HepG2 (cell line): ENCODE data around the gene KLK10. TPM values are rescaled to one million over a fixed set of nuclear protein-coding genes. Genes with fewer than 3 reads are reported as not detected.

Source experiments
- ATF5 ChIP-seq: sonication (generic); formaldehyde crosslinking; IDR thresholded peaks from 2 replicates; pipeline ENCODE4 v1.4.0; 2020; ENCODE audit warnings: mild to moderate bottlenecking, low read depth, missing genetic modification reagents
- ATF7-NPFF ChIP-seq: sonication (generic); formaldehyde crosslinking; IDR thresholded peaks from 2 replicates; pipeline ENCODE4 v1.8.1; 2023; ENCODE audit warnings: mild to moderate bottlenecking, low read depth, missing genetic modification reagents, moderate library complexity
- BATF2 ChIP-seq: sonication (generic); formaldehyde crosslinking; IDR thresholded peaks from 2 replicates; pipeline ENCODE4 v1.8.0; 2022; ENCODE audit warnings: mild to moderate bottlenecking, missing genetic modification reagents, moderate library complexity
- IKZF4 ChIP-seq: sonication (generic); formaldehyde crosslinking; IDR thresholded peaks from 2 replicates; pipeline ENCODE4 v1.5.1; 2020; ENCODE audit warnings: borderline replicate concordance, mild to moderate bottlenecking, low read depth, missing genetic modification reagents; ENCODE audit errors: not compliant biosample characterization
- REL ChIP-seq: sonication (generic); formaldehyde crosslinking; conservative IDR thresholded peaks from 2 replicates; pipeline ENCODE4 v1.8.0; 2022; ENCODE audit warnings: mild to moderate bottlenecking, missing genetic modification reagents, moderate library complexity
- TSC22D2 ChIP-seq: sonication (generic); formaldehyde crosslinking; IDR thresholded peaks from 2 replicates; pipeline ENCODE4 v1.5.1; 2020; ENCODE audit warnings: missing genetic modification reagents, mild to moderate bottlenecking, borderline replicate concordance
- ZBTB10 ChIP-seq: sonication (generic); formaldehyde crosslinking; IDR thresholded peaks from 2 replicates; pipeline ENCODE4 v1.4.0; 2020; ENCODE audit warnings: missing genetic modification reagents, borderline replicate concordance
- ZNF142 ChIP-seq: sonication (generic); formaldehyde crosslinking; IDR thresholded peaks from 2 replicates; pipeline ENCODE4 v1.4.0; 2020; ENCODE audit warnings: missing genetic modification reagents
- polyA plus RNA-seq, 8 experiments: library from polyadenylated mRNA; depleted of rRNA in 3 of 8; stranded (reverse) in 7 of 8; unstranded in 1 of 8; fragments of >200 nt; fragmentation: Illumina TruSeq in 4 of 8; extraction: Trizol in 4 of 8; gene quantifications; 2 replicates each; pipeline versions ENCODE4 v1.2.1 to v1.2.3, GENCODE V29; 2011 to 2016; ENCODE audit warnings: low read depth in 4 of 8, missing spikeins in 1 of 8, mixed read lengths in 1 of 8; ENCODE audit not compliant: insufficient read depth in 1 of 8
- total RNA-seq, 5 experiments: library from RNA; depleted of rRNA; stranded (reverse); fragments of >200 nt; fragmentation: Illumina TruSeq; extraction: Trizol; gene quantifications; 2 replicates each; pipeline ENCODE4 v1.2.3, GENCODE V29; 2016; ENCODE audit warnings: low read depth in 1 of 5

The KLK10 gene
- total and polyA plus RNA-seq, 2 of the 13 experiments (the other 11 are each of a cell fraction or from before 2014, with no cell fraction given), result not detected

GRCh38 chr19:50974702-50975556 lies 44.6 kb downstream of the KLK10 start (continued):
- TF ChIP-seq ZBTB10 (CRISPR knock-in tag) (no peak), ATF5 (CRISPR knock-in tag) (no peak), REL (CRISPR knock-in tag) (no peak), BATF2 (CRISPR knock-in tag) (no peak), ATF7-NPFF (CRISPR knock-in tag) (no peak), ZNF142 (CRISPR knock-in tag) (no peak), IKZF4 (CRISPR knock-in tag) (no peak), TSC22D2 (CRISPR knock-in tag) (no peak)
- TF ChIP-seq, all 625 proteins: peak for 0
